Thyroid gland (tissue), 4 donors: ENCODE measurements around the gene IL6ST.

ENCODE experiments used
- POLR2A ChIP-seq, 2 donors: fragments of 450-650 bp; IDR thresholded peaks; one replicate each; pipeline ENCODE4 v1.6.1; 2017; ENCODE audit warnings: antibody characterized with exemption in 2 of 2, mild to moderate bottlenecking in 2 of 2, moderate library complexity in 1 of 2
- TF ChIP-seq, protein P1 (sequence below), 6 experiments: fragments of 200-600 bp in 3 of 6; fragments of 450-650 bp in 3 of 6; sonication (generic) in 3 of 6; IDR thresholded peaks; one replicate each; pipeline ENCODE4 v1.5.1; 2016 to 2019; ENCODE audit warnings: antibody characterized with exemption in 6 of 6, mild to moderate bottlenecking in 2 of 6, inconsistent platforms in 1 of 6, moderate library complexity in 1 of 6

DNA sequence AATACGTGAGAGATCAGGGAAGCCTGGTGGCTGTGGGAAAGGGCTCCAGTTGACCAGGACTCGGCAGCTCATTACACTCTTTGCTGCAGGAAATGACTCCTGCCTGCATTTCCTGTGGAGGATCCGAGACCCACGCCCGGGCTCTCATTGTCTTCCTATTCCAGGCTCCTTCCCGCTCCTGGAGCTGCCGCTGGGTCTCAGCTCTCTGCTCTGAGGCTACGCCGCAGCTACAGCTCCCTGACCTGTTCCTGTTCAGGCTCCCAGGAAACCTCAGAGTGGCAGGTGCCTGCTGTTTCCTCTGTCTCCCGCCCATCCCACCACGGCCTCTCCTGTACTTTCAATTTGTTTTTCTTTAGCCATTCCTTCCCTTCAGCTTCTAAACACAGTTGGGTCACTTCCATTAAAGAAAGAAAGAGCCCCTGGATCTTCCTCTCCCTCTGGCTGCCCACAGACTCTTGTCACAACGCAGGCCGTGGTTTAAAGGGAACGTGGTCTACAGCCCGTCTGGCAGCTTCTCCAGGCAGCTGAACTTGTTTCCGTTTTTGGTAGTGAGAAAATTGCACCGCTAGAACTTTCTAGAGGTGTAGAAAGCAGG, 71.5 kb downstream of the IL6ST start:
- TF ChIP-seq, protein P1, sequence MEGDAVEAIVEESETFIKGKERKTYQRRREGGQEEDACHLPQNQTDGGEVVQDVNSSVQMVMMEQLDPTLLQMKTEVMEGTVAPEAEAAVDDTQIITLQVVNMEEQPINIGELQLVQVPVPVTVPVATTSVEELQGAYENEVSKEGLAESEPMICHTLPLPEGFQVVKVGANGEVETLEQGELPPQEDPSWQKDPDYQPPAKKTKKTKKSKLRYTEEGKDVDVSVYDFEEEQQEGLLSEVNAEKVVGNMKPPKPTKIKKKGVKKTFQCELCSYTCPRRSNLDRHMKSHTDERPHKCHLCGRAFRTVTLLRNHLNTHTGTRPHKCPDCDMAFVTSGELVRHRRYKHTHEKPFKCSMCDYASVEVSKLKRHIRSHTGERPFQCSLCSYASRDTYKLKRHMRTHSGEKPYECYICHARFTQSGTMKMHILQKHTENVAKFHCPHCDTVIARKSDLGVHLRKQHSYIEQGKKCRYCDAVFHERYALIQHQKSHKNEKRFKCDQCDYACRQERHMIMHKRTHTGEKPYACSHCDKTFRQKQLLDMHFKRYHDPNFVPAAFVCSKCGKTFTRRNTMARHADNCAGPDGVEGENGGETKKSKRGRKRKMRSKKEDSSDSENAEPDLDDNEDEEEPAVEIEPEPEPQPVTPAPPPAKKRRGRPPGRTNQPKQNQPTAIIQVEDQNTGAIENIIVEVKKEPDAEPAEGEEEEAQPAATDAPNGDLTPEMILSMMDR (IDR thresholded peaks at IDR 0.05), result no peak
- no peak for TF ChIP-seq POLR2A (IDR thresholded peaks at IDR 0.05)
